ENCODE results near the gene WWC1.

The WWC1 gene

GRCh38 chr5:168482361-168482760 lies 190.9 kb downstream of the WWC1 start:
- TF ChIP-seq, protein P1, sequence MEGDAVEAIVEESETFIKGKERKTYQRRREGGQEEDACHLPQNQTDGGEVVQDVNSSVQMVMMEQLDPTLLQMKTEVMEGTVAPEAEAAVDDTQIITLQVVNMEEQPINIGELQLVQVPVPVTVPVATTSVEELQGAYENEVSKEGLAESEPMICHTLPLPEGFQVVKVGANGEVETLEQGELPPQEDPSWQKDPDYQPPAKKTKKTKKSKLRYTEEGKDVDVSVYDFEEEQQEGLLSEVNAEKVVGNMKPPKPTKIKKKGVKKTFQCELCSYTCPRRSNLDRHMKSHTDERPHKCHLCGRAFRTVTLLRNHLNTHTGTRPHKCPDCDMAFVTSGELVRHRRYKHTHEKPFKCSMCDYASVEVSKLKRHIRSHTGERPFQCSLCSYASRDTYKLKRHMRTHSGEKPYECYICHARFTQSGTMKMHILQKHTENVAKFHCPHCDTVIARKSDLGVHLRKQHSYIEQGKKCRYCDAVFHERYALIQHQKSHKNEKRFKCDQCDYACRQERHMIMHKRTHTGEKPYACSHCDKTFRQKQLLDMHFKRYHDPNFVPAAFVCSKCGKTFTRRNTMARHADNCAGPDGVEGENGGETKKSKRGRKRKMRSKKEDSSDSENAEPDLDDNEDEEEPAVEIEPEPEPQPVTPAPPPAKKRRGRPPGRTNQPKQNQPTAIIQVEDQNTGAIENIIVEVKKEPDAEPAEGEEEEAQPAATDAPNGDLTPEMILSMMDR (IDR thresholded peaks at IDR 0.05; ENCODE audit: control extremely low read depth, extremely low read depth, low read depth, missing control alignments) = no peak
- CTCF ChIA-PET = interaction anchor here (1.7 kb wide), 1 partner anchor 157 kb away, joined by 3 read pairs; no protein-coding TSS in a partner anchor
- POLR2A ChIA-PET = no interaction called here
- DNase-seq (ENCODE audit: extremely low spot score) = no peak

- peak; percentile 96 for DNase-seq (ENCODE audit: extremely low spot score)
- POLR2A ChIA-PET = no interaction called here
- TF ChIP-seq, protein P1 (IDR thresholded peaks at IDR 0.05; ENCODE audit: control extremely low read depth, extremely low read depth, low read depth, missing control alignments) = peak; percentile 98
- CTCF ChIA-PET = interaction anchor here (0.6 to 2.3 kb wide), 12 partner anchors 9 to 386 kb away, joined by 3 to 10 read pairs (median 4); no protein-coding TSS in a partner anchor
Measured at GRCh38 chr5:168486136-168486879, 194.9 kb downstream of the WWC1 start, which contains the start of gene RARS1. Gene RARS1 (plus strand): TSS chr5:168486471. CDS start chr5:168486499, 28 bp downstream.

GRCh38 chr5:168489059-168489458 lies 197.6 kb downstream of the WWC1 start:
- TF ChIP-seq, protein P1 (IDR thresholded peaks at IDR 0.05; ENCODE audit: control extremely low read depth, extremely low read depth, low read depth, missing control alignments) = no peak
- ChIA-PET CTCF (interaction anchor here (0.8 to 1.4 kb wide), 3 partner anchors 9 to 12 kb away, joined by 3 read pairs; no protein-coding TSS in a partner anchor), POLR2A (no interaction called here)
- DNase-seq (ENCODE audit: extremely low spot score) = no peak

- DNase-seq (ENCODE audit: extremely low spot score) = no peak
- CTCF ChIA-PET = interaction anchor here (1.7 kb wide), 1 partner anchor 11 kb away, joined by 4 read pairs; no protein-coding TSS in a partner anchor
- TF ChIP-seq, protein P1 (IDR thresholded peaks at IDR 0.05; ENCODE audit: control extremely low read depth, extremely low read depth, low read depth, missing control alignments) = no peak
- POLR2A ChIA-PET = no interaction called here
Measured at GRCh38 chr5:168494057-168494555, 202.7 kb downstream of the WWC1 start.

DNA sequence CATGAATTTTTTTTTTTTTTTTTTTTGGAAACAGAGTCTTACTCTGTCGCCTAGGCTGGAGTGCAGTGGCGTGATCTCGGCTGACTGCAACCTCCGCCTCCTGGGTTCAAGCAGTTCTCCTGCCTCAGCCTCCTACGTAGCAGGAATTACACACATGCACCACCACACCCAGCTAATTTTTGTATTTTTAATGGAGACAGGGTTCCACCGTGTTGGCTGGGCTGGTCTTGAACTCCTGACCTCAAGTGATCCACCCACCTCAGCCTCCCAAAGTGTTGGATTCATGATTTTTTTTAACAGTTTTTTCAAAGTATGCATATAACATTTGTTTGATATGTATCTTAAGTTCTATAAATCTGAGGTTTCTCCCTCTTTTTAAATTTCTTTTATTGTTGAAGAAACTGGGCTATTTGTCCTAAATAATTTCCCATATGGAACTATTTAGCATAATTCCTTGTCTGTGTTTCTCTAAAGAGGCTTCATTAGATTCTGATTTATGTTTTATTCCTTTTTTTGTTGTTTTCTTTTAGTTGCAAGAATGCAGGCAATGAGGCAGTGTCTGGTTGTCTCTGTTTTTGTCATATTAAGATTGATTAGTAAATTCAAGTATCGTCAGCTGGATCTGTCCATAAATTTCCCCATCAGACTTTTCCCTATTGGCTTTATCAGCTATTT lies 211.3 kb downstream of the WWC1 start:
- TF ChIP-seq, protein P1 (IDR thresholded peaks at IDR 0.05; ENCODE audit: control extremely low read depth, extremely low read depth, low read depth, missing control alignments) = no peak
- DNase-seq (ENCODE audit: extremely low spot score) = no peak
- POLR2A ChIA-PET = no interaction called here
- CTCF ChIA-PET = no interaction called here

DNA sequence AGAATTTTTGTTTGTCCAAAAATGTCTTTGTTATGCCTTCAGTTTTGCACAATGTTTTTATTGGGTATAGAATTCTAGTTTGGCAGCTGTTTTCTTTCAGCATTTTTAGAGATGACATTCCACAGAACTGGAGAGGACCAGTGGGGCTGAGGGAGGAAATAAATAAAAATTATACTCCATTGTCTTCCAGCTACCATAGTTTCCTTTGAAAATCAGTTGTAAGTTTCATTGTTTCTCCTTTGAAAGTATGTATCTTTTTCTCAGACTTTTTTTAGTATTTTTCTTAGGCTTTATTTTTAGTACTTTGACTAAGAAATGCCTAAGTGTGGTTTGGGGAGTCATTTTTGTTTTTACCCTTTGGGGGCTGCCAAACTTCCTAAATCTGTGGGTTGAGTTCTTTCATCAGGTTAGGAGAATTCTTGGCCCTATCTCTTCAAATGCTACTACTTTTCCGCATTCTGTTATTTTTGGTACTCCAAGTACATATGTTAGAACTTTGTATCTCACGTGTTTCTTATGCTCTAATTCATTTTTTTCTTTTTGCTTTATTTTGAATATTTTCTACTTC lies 222.5 kb downstream of the WWC1 start:
- POLR2A ChIA-PET = no interaction called here
- CTCF ChIA-PET = no interaction called here
- no peak for DNase-seq (ENCODE audit: extremely low spot score)
- TF ChIP-seq, protein P1 (IDR thresholded peaks at IDR 0.05; ENCODE audit: control extremely low read depth, extremely low read depth, low read depth, missing control alignments) = no peak

Measured in GM10248 (cell line).